ENCODE measurements around the gene LRMDA. TPM values are rescaled to one million over a fixed set of nuclear protein-coding genes. Genes with fewer than 3 reads are reported as not detected.

Gene LRMDA
- total and polyA plus RNA-seq, 2 donors (not counting 3 experiments of a cell fraction or from before 2014, with no cell fraction given), result 9.7 to 18.0 TPM

- peak; percentile 7 for DNase-seq (ENCODE audit: low read depth, low spot score)
- dilution Hi-C loops (cut with MboI; ENCODE audit: extremely low pct_ligation_motif_present, low sequenced_read_pairs), result no loop called here
- BruUV-seq (replicated peaks), result no TSS peak
- Histone ChIP-seq H3K36me3 (ENCODE audit: control insufficient read depth in 2 of 2, extremely low read depth in 1 of 2, insufficient read depth in 2 of 2, low read length in 2 of 2) (no peaks in the 10 kb centered on the region), H3K4me2 (ENCODE audit: insufficient read depth, low read length) (no peak overlapping the region), H3K4me3 (replicated peaks in 1 of 3; ENCODE audit: insufficient read depth in 1 of 3, low read depth in 1 of 3, low read length in 3 of 3) (no peak overlapping the region), H3K4me1 (ENCODE audit: control insufficient read depth, extremely low read depth, insufficient read depth, low read length) (no peaks in the 10 kb centered on the region), H3K27me3 (ENCODE audit: control insufficient read depth in 2 of 2, insufficient read depth in 2 of 2, low read length in 2 of 2) (no peaks in the 10 kb centered on the region), H4K20me1 (replicated peaks; ENCODE audit: control insufficient read depth, extremely low read depth, insufficient read depth, low read length) (no peaks in the 10 kb centered on the region), H3K9ac (replicated peaks; ENCODE audit: extremely low read depth, insufficient read depth, low read length) (no peak overlapping the region), H3K27ac (ENCODE audit: insufficient read depth, low read depth, low read length) (no peak overlapping the region), H3K9me3 (replicated peaks; ENCODE audit: control insufficient read depth, insufficient read depth, low read length) (no peaks in the 10 kb centered on the region), H3K79me2 (ENCODE audit: control insufficient read depth, insufficient read depth, low read length) (no peaks in the 10 kb centered on the region), H2AFZ (ENCODE audit: low read depth, low read length) (no peak overlapping the region), H3K9me1 (replicated peaks; ENCODE audit: control insufficient read depth, extremely low read depth, insufficient read depth, low read length) (no peaks in the 10 kb centered on the region)
- ChIA-PET CTCF (no interaction called here), POLR2A (no interaction called here)
- no peak for TF ChIP-seq CTCF (IDR thresholded peaks at IDR 0.05; ENCODE audit: extremely low read depth in 1 of 2, insufficient read depth in 1 of 2, low read depth in 1 of 2, low read length in 2 of 2)
- TF ChIP-seq POLR2AphosphoS5 (IDR thresholded peaks at IDR 0.05; ENCODE audit: insufficient read depth, low read depth, low read length), result no peak
- TF ChIP-seq JUN (IDR thresholded peaks at IDR 0.05; ENCODE audit: borderline replicate concordance, insufficient read depth, insufficient read length, low read depth), result no peak
- no peak for TF ChIP-seq EZH2 (IDR thresholded peaks at IDR 0.05; ENCODE audit: borderline replicate concordance, low read depth, low read length, severe bottlenecking)
- no peak for TF ChIP-seq MYC (IDR thresholded peaks at IDR 0.05; ENCODE audit: low read depth, low read length)
- no peak for TF ChIP-seq FOS (IDR thresholded peaks at IDR 0.05; ENCODE audit: borderline replicate concordance, insufficient read depth, low read length)
- no peak for TF ChIP-seq MAX (IDR thresholded peaks at IDR 0.05; ENCODE audit: insufficient read depth, insufficient read length)
- TF ChIP-seq GATA2 (IDR thresholded peaks at IDR 0.05; ENCODE audit: insufficient read depth, insufficient read length, low read depth, low read length), result no peak
- TF ChIP-seq POLR2A (IDR thresholded peaks at IDR 0.05; ENCODE audit: low read depth, low read length), result no peak
- FAIRE-seq, result no peak
- intact Hi-C loops (cut with micrococcal nuclease), result no loop called here
Observed at GRCh38 chr10:75972491-75973276, 541.3 kb downstream of the LRMDA start.
